CD14-positive monocyte (primary cell): ENCODE measurements around the gene TCF4. TPM values are rescaled to one million over a fixed set of nuclear protein-coding genes. Genes with fewer than 3 reads are reported as not detected.

Experiments used
- DNase-seq, 3 donors: peaks; one replicate each; pipeline ENCODE4 v3.0.0-alpha.2; 2011 to 2022
- H2AFZ ChIP-seq: 2 replicates; pipeline ENCODE4 v1.6.0; 2012; ENCODE audit warnings: mild to moderate bottlenecking, low read depth, low read length, inconsistent platforms; ENCODE audit not compliant: insufficient read depth, poor library complexity, severe bottlenecking
- H3K27ac ChIP-seq, 2 donors: 1 replicate in 1 of 2; 2 replicates in 1 of 2; pipeline ENCODE4 v1.5.1; 2012 to 2013; ENCODE audit warnings: low read length in 2 of 2, control low read depth in 1 of 2, inconsistent platforms in 1 of 2, low read depth in 1 of 2, mild to moderate bottlenecking in 1 of 2
- H3K27me3 ChIP-seq, 2 donors: one replicate each; pipeline versions ENCODE4 v1.6.0 to v1.6.1; 2011 to 2013; ENCODE audit warnings: low read length in 2 of 2; ENCODE audit not compliant: control insufficient read depth in 2 of 2, insufficient read depth in 2 of 2
- H3K36me3 ChIP-seq, 2 donors: replicated peaks in 1 of 2; 1 replicate in 1 of 2; 2 replicates in 1 of 2; pipeline versions ENCODE4 v1.5.1 to v1.6.1; 2012 to 2013; ENCODE audit warnings: low read length in 2 of 2, control low read depth in 1 of 2, inconsistent platforms in 1 of 2, mild to moderate bottlenecking in 1 of 2; ENCODE audit not compliant: insufficient read depth in 2 of 2, control insufficient read depth in 1 of 2
- H3K4me1 ChIP-seq, 2 donors: 1 replicate in 1 of 2; 2 replicates in 1 of 2; pipeline versions ENCODE4 v1.5.1 to v1.6.1; 2012 to 2013; ENCODE audit warnings: low read length in 2 of 2, control low read depth in 1 of 2, inconsistent platforms in 1 of 2, mild to moderate bottlenecking in 1 of 2, moderate library complexity in 1 of 2; ENCODE audit not compliant: insufficient read depth in 2 of 2, control insufficient read depth in 1 of 2
- H3K4me2 ChIP-seq: replicated peaks from 2 replicates; pipeline ENCODE3; 2012; ENCODE audit warnings: low read length, moderate library complexity, mild to moderate bottlenecking; ENCODE audit not compliant: poor library complexity, severe bottlenecking; ENCODE audit errors: extremely low read depth
- H3K4me3 ChIP-seq, 3 experiments: fragments of 200-600 bp in 1 of 3; sonication (generic) in 1 of 3; replicated peaks in 1 of 3; 1 replicate in 2 of 3; 2 replicates in 1 of 3; pipeline ENCODE4 v1.5.1; 2011 to 2013; ENCODE audit warnings: low read length in 3 of 3, mild to moderate bottlenecking in 3 of 3, control low read depth in 2 of 3, low read depth in 2 of 3, inconsistent platforms in 1 of 3, moderate library complexity in 1 of 3
- H3K79me2 ChIP-seq: 2 replicates; pipeline ENCODE4 v1.6.0; 2012; ENCODE audit warnings: mild to moderate bottlenecking, control low read depth, inconsistent platforms, low read length, moderate library complexity; ENCODE audit not compliant: insufficient read depth
- H3K9ac ChIP-seq: 2 replicates; pipeline ENCODE4 v1.6.0; 2017; ENCODE audit warnings: low read length, mild to moderate bottlenecking; ENCODE audit not compliant: insufficient read depth, poor library complexity, severe bottlenecking
- H3K9me3 ChIP-seq, 2 donors: replicated peaks in 1 of 2; 1 replicate in 1 of 2; 2 replicates in 1 of 2; pipeline versions ENCODE4 v1.5.1 to v1.6.1; 2012 to 2013; ENCODE audit warnings: low read length in 2 of 2, control low read depth in 1 of 2; ENCODE audit not compliant: control insufficient read depth in 1 of 2, insufficient read depth in 1 of 2
- H4K20me1 ChIP-seq: 2 replicates; pipeline ENCODE4 v1.6.0; 2012; ENCODE audit warnings: mild to moderate bottlenecking, low read length, control low read depth, moderate library complexity; ENCODE audit not compliant: insufficient read depth
- H3K27ac Mint-ChIP-seq, 7 donors: one replicate each; pipeline ENCODE4 v1.8.0; 2020; ENCODE audit warnings: mild to moderate bottlenecking in 7 of 7, mixed read lengths in 7 of 7, moderate library complexity in 6 of 7, inconsistent platforms in 2 of 7
- H3K27me3 Mint-ChIP-seq, 3 donors: one replicate each; pipeline ENCODE4 v1.8.0; 2021 to 2022; ENCODE audit warnings: low read depth in 3 of 3, mild to moderate bottlenecking in 3 of 3, mixed read lengths in 3 of 3, moderate library complexity in 3 of 3, inconsistent platforms in 1 of 3
- H3K36me3 Mint-ChIP-seq, 2 donors: one replicate each; pipeline ENCODE4 v1.8.0; 2020; ENCODE audit warnings: mixed read lengths in 2 of 2, inconsistent platforms in 1 of 2, mild to moderate bottlenecking in 1 of 2
- H3K4me1 Mint-ChIP-seq: one replicate; pipeline ENCODE4 v1.8.0; 2020; ENCODE audit warnings: mild to moderate bottlenecking, mixed read lengths
- H3K4me3 Mint-ChIP-seq, 2 donors: one replicate each; pipeline ENCODE4 v1.8.0; 2020; ENCODE audit warnings: mild to moderate bottlenecking in 2 of 2, mixed read lengths in 2 of 2, moderate library complexity in 1 of 2
- H3K9me3 Mint-ChIP-seq, 7 donors: one replicate each; pipeline ENCODE4 v1.8.0; 2020 to 2022; ENCODE audit warnings: mixed read lengths in 7 of 7, mild to moderate bottlenecking in 6 of 7, moderate library complexity in 6 of 7, inconsistent platforms in 2 of 7
- WGBS: methylation state at CpG from one replicate; pipeline ENCODE4 v1.1.5; 2013; ENCODE audit warnings: missing lambda C conversion rate; ENCODE audit not compliant: insufficient coverage; 5-methylcytosine and 5-hydroxymethylcytosine counted together
- intact Hi-C, 2 donors: fragments of 100-400 bp; cut with micrococcal nuclease; formaldehyde crosslinking; loops; one replicate each; pipeline versions ENCODE4 v1.15.0 to v1.15.1; 2023
- polyA plus RNA-seq, 3 donors: library from polyadenylated mRNA; depleted of rRNA in 1 of 3; unstranded in 2 of 3; stranded (reverse) in 1 of 3; fragments of 300-500 nt in 2 of 3; fragments of >200 nt in 1 of 3; fragmentation: Illumina TruSeq in 2 of 3; gene quantifications; 1 replicate in 2 of 3; 2 replicates in 1 of 3; pipeline ENCODE4 v1.2.3, GENCODE V29; 2012 to 2021
- TF ChIP-seq, protein P1 (sequence below): fragments of 200-600 bp; IDR thresholded peaks from one replicate; pipeline ENCODE4 v1.8.0; 2022; ENCODE audit warnings: antibody characterized with exemption, mild to moderate bottlenecking

TCF4 gene
- polyA plus RNA-seq, 3 donors: 5.9 to 12.9 (median 10.7) TPM

DNA sequence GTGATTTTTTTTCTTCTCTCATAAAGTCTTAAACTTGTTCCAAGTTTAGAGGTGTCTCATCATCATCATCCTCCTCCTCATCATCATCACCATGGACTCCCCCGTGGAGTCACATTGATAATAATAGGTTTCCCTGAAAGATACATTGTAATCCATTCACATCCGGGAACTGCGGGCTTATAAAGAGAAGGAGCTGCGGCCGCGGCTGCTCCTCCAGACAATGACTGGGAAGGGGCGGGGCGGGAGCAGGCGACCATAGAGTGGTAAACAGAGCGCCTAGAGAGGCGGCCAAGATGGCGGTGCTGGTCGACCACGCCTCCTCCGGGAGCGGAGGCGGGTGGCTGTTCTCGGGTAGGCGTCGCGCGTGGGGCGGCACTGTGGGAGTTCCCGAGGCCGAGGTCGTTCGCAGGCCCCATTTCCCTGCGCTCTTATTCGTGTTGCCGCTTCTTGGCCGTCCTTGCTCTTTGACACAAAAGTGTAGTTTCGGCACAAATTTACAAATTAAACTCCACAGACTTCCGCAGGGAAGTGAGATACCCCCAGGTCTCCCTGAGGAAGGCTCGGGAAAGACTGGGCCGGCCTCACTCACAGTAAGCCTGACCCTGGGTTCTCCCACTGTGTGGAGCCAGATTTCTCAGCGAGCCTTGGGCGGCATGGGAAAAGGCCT, 1.8 kb upstream of the TCF4 start:
- Histone ChIP-seq H3K9ac (peak overlapping the region; percentile 68), H3K9me3 (no peaks in the 10 kb centered on the region), H3K36me3 (no peaks in the 10 kb centered on the region), H3K79me2 (peaks cover 3% of the 10 kb centered on the region), H3K4me1 (peaks cover 17 to 34% of the 10 kb centered on the region in 2 donors), H3K27ac (peak overlapping the region; percentile 58 to 83), H4K20me1 (no peaks in the 10 kb centered on the region), H3K4me3 (peak overlapping the region; percentile 59 to 99 (median 81)), H3K4me2 (peak overlapping the region; percentile 80), H3K27me3 (no peaks in the 10 kb centered on the region), H2AFZ (peak overlapping the region; percentile 92)
- peak overlapping the region; percentile 81 to 94 for H3K4me3 Mint-ChIP-seq
- TF ChIP-seq, protein P1, sequence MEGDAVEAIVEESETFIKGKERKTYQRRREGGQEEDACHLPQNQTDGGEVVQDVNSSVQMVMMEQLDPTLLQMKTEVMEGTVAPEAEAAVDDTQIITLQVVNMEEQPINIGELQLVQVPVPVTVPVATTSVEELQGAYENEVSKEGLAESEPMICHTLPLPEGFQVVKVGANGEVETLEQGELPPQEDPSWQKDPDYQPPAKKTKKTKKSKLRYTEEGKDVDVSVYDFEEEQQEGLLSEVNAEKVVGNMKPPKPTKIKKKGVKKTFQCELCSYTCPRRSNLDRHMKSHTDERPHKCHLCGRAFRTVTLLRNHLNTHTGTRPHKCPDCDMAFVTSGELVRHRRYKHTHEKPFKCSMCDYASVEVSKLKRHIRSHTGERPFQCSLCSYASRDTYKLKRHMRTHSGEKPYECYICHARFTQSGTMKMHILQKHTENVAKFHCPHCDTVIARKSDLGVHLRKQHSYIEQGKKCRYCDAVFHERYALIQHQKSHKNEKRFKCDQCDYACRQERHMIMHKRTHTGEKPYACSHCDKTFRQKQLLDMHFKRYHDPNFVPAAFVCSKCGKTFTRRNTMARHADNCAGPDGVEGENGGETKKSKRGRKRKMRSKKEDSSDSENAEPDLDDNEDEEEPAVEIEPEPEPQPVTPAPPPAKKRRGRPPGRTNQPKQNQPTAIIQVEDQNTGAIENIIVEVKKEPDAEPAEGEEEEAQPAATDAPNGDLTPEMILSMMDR: no peak
- H3K36me3 Mint-ChIP-seq: no peaks in the 10 kb centered on the region
- intact Hi-C loops: loop anchor here (5.0 to 10.0 kb wide), 3 partner anchors 665 to 1065 kb away; partner anchors contain the start of gene WDR7 (in 2 of the 2)
- peaks cover 26% of the 10 kb centered on the region for H3K4me1 Mint-ChIP-seq
- DNase-seq: peak; percentile 92 to 94 (median 94)
- 2% methylated on average over 29 of the region's 37 CpGs for WGBS
- peaks cover 0 to 5% (median 3%) of the 10 kb centered on the region in 3 donors for H3K27me3 Mint-ChIP-seq
- peak overlapping the region; percentile 72 to 92 (median 86) for H3K27ac Mint-ChIP-seq
- H3K9me3 Mint-ChIP-seq: peaks cover 0 to 3% (median 0%) of the 10 kb centered on the region in 7 donors

DNA sequence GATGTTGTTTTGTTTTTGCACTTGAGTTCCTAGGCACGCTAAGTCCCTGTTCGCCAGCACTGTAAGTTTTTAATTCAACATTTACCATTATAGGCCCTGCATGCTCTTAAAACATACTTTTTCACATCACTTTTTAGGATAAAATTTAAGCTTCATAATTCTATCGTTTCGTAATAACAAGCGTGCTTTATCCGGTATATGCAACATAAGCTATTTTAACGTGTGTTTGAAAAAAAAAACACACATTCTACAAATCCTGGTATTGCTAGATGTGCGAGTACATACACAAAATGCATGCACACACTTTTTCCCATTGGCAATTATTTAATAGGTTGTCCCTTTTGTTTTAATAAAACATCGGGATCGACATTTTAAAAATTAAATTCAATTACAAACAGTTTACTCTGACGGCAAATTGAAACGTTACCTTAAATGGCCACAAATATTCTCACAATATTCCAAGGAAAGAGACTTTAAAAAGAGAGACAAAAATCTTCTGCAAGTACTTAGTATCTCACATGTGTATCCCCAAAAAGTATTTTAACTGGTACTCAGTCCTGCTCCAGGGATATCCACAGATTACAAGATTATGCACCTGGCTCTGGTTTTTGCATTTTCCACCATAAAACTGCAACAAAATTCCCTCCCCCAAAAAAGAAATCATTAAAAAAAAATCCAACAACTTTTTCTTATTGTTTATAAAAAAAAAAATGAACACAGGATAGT, 1.0 kb upstream of the TCF4 start:
- Mint-ChIP-seq H3K9me3 (peaks cover 0 to 3% (median 0%) of the 10 kb centered on the region in 7 donors), H3K4me1 (peaks cover 26% of the 10 kb centered on the region), H3K4me3 (peak overlapping the region; percentile 81 to 94), H3K27ac (peak overlapping the region; percentile 72 to 92 (median 82)), H3K27me3 (peaks cover 0 to 5% (median 3%) of the 10 kb centered on the region in 3 donors), H3K36me3 (no peaks in the 10 kb centered on the region)
- H3K4me2 ChIP-seq: peak overlapping the region; percentile 80
- peaks cover 3% of the 10 kb centered on the region for H3K79me2 ChIP-seq
- DNase-seq: no peak
- peak overlapping the region; percentile 92 for H2AFZ ChIP-seq
- intact Hi-C loops: loop anchor here in 1 of 2 donors (5.0 to 10.0 kb wide), 2 partner anchors 666 to 1063 kb away; partner anchors contain the start of gene WDR7
- peak overlapping the region in 1 of 2 donors; percentile 83 for H3K27ac ChIP-seq
- H3K9me3 ChIP-seq: no peaks in the 10 kb centered on the region
- TF ChIP-seq, protein P1: no peak
- no peaks in the 10 kb centered on the region for H4K20me1 ChIP-seq
- H3K4me1 ChIP-seq: peaks cover 17 to 34% of the 10 kb centered on the region in 2 donors
- peak overlapping the region; percentile 59 to 99 (median 81) for H3K4me3 ChIP-seq
- no peaks in the 10 kb centered on the region for H3K27me3 ChIP-seq
- H3K36me3 ChIP-seq: no peaks in the 10 kb centered on the region
- WGBS: 0% methylated on average over 2 of the region's 12 CpGs
- H3K9ac ChIP-seq: peak overlapping the region; percentile 68
